ENCODE data around the gene YJU2.

Gene YJU2

GRCh38 chr19:4224470-4224869, 22.4 kb upstream of the YJU2 start:
- no peak overlapping the region for H3K9ac ChIP-seq (ENCODE audit: low read length)
- TF ChIP-seq EZH2 (optimal IDR thresholded peaks at IDR 0.05; ENCODE audit: low read depth, low read length) (no peak), EZH2phosphoT487 (IDR thresholded peaks at IDR 0.05; ENCODE audit: low read length) (no peak)
- TF ChIP-seq, protein P1, sequence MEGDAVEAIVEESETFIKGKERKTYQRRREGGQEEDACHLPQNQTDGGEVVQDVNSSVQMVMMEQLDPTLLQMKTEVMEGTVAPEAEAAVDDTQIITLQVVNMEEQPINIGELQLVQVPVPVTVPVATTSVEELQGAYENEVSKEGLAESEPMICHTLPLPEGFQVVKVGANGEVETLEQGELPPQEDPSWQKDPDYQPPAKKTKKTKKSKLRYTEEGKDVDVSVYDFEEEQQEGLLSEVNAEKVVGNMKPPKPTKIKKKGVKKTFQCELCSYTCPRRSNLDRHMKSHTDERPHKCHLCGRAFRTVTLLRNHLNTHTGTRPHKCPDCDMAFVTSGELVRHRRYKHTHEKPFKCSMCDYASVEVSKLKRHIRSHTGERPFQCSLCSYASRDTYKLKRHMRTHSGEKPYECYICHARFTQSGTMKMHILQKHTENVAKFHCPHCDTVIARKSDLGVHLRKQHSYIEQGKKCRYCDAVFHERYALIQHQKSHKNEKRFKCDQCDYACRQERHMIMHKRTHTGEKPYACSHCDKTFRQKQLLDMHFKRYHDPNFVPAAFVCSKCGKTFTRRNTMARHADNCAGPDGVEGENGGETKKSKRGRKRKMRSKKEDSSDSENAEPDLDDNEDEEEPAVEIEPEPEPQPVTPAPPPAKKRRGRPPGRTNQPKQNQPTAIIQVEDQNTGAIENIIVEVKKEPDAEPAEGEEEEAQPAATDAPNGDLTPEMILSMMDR (IDR thresholded peaks at IDR 0.05; ENCODE audit: low read length) = no peak
- H2AFZ ChIP-seq (ENCODE audit: low read length) = no peak overlapping the region
- no peak overlapping the region for H3K27ac ChIP-seq (ENCODE audit: low read length)
- no peaks in the 10 kb centered on the region for H3K79me2 ChIP-seq (ENCODE audit: low read length)
- no peaks in the 10 kb centered on the region for H3F3A ChIP-seq (ENCODE audit: insufficient read depth, low read length)
- DNase-seq = no peak
- no peaks in the 10 kb centered on the region for H3K9me3 ChIP-seq (replicated peaks; ENCODE audit: insufficient read depth, low read length)
- no peaks in the 10 kb centered on the region for H3K36me3 ChIP-seq (replicated peaks; ENCODE audit: insufficient read depth, low read length)
- H3K27me3 ChIP-seq (replicated peaks; ENCODE audit: insufficient read depth, low read length) = peaks cover 89% of the 10 kb centered on the region
- no peaks in the 10 kb centered on the region for H4K20me1 ChIP-seq (ENCODE audit: insufficient read depth, low read length)
- no peaks in the 10 kb centered on the region for H3K4me1 ChIP-seq (ENCODE audit: low read length)
- no peak overlapping the region for H3K4me3 ChIP-seq (ENCODE audit: low read length)
- no peaks in the 10 kb centered on the region for H3K9me2 ChIP-seq (replicated peaks; ENCODE audit: insufficient read depth, low read length)
- no peak overlapping the region for H3K4me2 ChIP-seq (ENCODE audit: low read depth, low read length)

- no peak overlapping the region for H3K4me3 ChIP-seq (ENCODE audit: low read length)
- no peak overlapping the region for H3K27ac ChIP-seq (ENCODE audit: low read length)
- H3K4me2 ChIP-seq (ENCODE audit: low read depth, low read length) = no peak overlapping the region
- peaks cover 90% of the 10 kb centered on the region for H3K27me3 ChIP-seq (replicated peaks; ENCODE audit: insufficient read depth, low read length)
- H4K20me1 ChIP-seq (ENCODE audit: insufficient read depth, low read length) = no peaks in the 10 kb centered on the region
- no peaks in the 10 kb centered on the region for H3K36me3 ChIP-seq (replicated peaks; ENCODE audit: insufficient read depth, low read length)
- H3K9ac ChIP-seq (ENCODE audit: low read length) = no peak overlapping the region
- no peak for DNase-seq
- no peak for TF ChIP-seq EZH2phosphoT487 (IDR thresholded peaks at IDR 0.05; ENCODE audit: low read length)
- TF ChIP-seq, protein P1 (IDR thresholded peaks at IDR 0.05; ENCODE audit: low read length) = no peak
- TF ChIP-seq EZH2 (optimal IDR thresholded peaks at IDR 0.05; ENCODE audit: low read depth, low read length) = no peak
- H3K4me1 ChIP-seq (ENCODE audit: low read length) = no peaks in the 10 kb centered on the region
- H3K9me3 ChIP-seq (replicated peaks; ENCODE audit: insufficient read depth, low read length) = no peaks in the 10 kb centered on the region
- no peak overlapping the region for H2AFZ ChIP-seq (ENCODE audit: low read length)
- no peaks in the 10 kb centered on the region for H3K9me2 ChIP-seq (replicated peaks; ENCODE audit: insufficient read depth, low read length)
- H3F3A ChIP-seq (ENCODE audit: insufficient read depth, low read length) = no peaks in the 10 kb centered on the region
- no peaks in the 10 kb centered on the region for H3K79me2 ChIP-seq (ENCODE audit: low read length)
These were observed 21.0 kb upstream of the YJU2 start for GRCh38 chr19:4225885-4226284.

DNA sequence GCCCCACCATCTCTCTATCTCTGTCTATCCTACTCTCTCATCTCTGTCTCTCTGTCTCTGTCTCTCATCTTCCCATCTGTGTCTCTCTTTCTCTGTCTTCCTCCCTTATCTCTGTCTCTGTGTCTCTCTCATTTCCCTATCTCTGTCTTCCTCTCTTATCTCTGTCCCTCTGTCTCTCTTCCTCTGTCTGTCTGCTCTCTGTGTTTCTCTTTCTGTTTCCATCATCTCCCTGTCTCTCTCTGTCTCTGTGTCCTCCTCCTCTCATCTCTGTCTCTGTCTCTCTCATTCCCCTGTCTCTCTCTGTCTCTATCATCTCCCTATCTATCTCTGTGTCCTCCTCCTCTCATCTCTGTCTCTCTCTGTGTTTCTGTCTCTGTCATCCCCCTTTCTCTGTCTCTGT, 19.1 kb upstream of the YJU2 start:
- Histone ChIP-seq H3K9ac (ENCODE audit: low read length) (no peak overlapping the region), H2AFZ (ENCODE audit: low read length) (no peak overlapping the region), H3K4me2 (ENCODE audit: low read depth, low read length) (no peak overlapping the region)

More for the DNA sequence above, 19.1 kb upstream of the YJU2 start:
- no peak overlapping the region for H3K27ac ChIP-seq (ENCODE audit: low read length)
- no peaks in the 10 kb centered on the region for H3K9me2 ChIP-seq (replicated peaks; ENCODE audit: insufficient read depth, low read length)
- no peaks in the 10 kb centered on the region for H3K36me3 ChIP-seq (replicated peaks; ENCODE audit: insufficient read depth, low read length)
- no peak for DNase-seq
- no peaks in the 10 kb centered on the region for H3K4me1 ChIP-seq (ENCODE audit: low read length)
- H3K27me3 ChIP-seq (replicated peaks; ENCODE audit: insufficient read depth, low read length) = peaks cover 90% of the 10 kb centered on the region
- TF ChIP-seq, protein P1 (IDR thresholded peaks at IDR 0.05; ENCODE audit: low read length) = no peak
- TF ChIP-seq EZH2phosphoT487 (IDR thresholded peaks at IDR 0.05; ENCODE audit: low read length) (no peak), EZH2 (optimal IDR thresholded peaks at IDR 0.05; ENCODE audit: low read depth, low read length) (no peak)
- no peak overlapping the region for H3K4me3 ChIP-seq (ENCODE audit: low read length)
- H3K79me2 ChIP-seq (ENCODE audit: low read length) = no peaks in the 10 kb centered on the region
- no peaks in the 10 kb centered on the region for H3K9me3 ChIP-seq (replicated peaks; ENCODE audit: insufficient read depth, low read length)
- no peaks in the 10 kb centered on the region for H3F3A ChIP-seq (ENCODE audit: insufficient read depth, low read length)
- H4K20me1 ChIP-seq (ENCODE audit: insufficient read depth, low read length) = no peaks in the 10 kb centered on the region
